Right cardiac atrium (tissue), 5 donors: ENCODE results near the gene PTS. TPM values are rescaled to one million over a fixed set of nuclear protein-coding genes. Genes with fewer than 3 reads are reported as not detected.
A peak's percentile ranks its signal among the peaks of the same experiment; 100 is the strongest.
"Not testable (repeated sequence)": the region's sequence is repeated elsewhere in the genome, so short reads cannot be mapped to it uniquely, and the experiment has no call there.

Experiments used
- ATAC-seq, 2 donors: fragments of 200-7000 bp; cut with Tn5 transposase; one replicate each; pipeline versions ENCODE4 v1.8.0 to v1.9.1; 2020; ENCODE audit warnings: moderate library complexity in 2 of 2, mild to moderate bottlenecking in 1 of 2
- DNase-seq, 3 donors: peaks; one replicate each; pipeline ENCODE4 v3.0.0-alpha.2; 2020
- H3K27ac ChIP-seq: one replicate; pipeline ENCODE4 v1.5.1; 2013; ENCODE audit warnings: mild to moderate bottlenecking, low read length, control low read depth, moderate library complexity
- H3K27me3 ChIP-seq: one replicate; pipeline ENCODE4 v1.6.1; 2013; ENCODE audit not compliant: control insufficient read depth, insufficient read depth
- H3K4me1 ChIP-seq: one replicate; pipeline ENCODE4 v1.6.1; 2013; ENCODE audit warnings: low read length; ENCODE audit not compliant: control insufficient read depth, insufficient read depth
- H3K4me3 ChIP-seq: one replicate; pipeline ENCODE4 v1.5.1; 2013; ENCODE audit warnings: low read length, control low read depth
- H3K9me3 ChIP-seq: one replicate; pipeline ENCODE4 v1.6.1; 2013; ENCODE audit warnings: low read length; ENCODE audit not compliant: control insufficient read depth
- WGBS: extraction: QIAGEN DNeasy Blood & Tissue Kit; methylation state at CpG from one replicate; pipeline ENCODE4 v1.1.7; 2013; 5-methylcytosine and 5-hydroxymethylcytosine counted together
- intact Hi-C, 4 donors: fragments of 100-400 bp; cut with DNase I; formaldehyde crosslinking; loops; one replicate each; pipeline versions ENCODE4 v1.11.0 to v1.14.0; 2022 to 2023
- polyA plus RNA-seq: library from polyadenylated mRNA; stranded (reverse); fragments of 200-250 nt; gene quantifications from one replicate; pipeline ENCODE4 v1.2.3, GENCODE V29; 2013
- total RNA-seq, 4 donors: library from RNA; stranded (reverse); fragmentation: NEBNext Ultra II Directional; extraction: Animal tissue kit (Norgen Biotek cat#: 25700); gene quantifications; one replicate each; pipeline ENCODE4 v1.2.1, GENCODE V29; 2021
- donor health status: healthy with polysubstance abuse.
- donor health status: DM: no; HTN: yes; CAD: no.
- donor health status: DM: no; HTN: no; CAD: no.
- donor health status: DM: no; HTN: yes; CAD: no; lungs with severe emphysema.
- donor health status: DM: yes; HTN: yes; CAD: no.

Gene PTS
- total and polyA plus RNA-seq, 5 donors: 22.9 to 40.7 (median 27.2) TPM

DNA sequence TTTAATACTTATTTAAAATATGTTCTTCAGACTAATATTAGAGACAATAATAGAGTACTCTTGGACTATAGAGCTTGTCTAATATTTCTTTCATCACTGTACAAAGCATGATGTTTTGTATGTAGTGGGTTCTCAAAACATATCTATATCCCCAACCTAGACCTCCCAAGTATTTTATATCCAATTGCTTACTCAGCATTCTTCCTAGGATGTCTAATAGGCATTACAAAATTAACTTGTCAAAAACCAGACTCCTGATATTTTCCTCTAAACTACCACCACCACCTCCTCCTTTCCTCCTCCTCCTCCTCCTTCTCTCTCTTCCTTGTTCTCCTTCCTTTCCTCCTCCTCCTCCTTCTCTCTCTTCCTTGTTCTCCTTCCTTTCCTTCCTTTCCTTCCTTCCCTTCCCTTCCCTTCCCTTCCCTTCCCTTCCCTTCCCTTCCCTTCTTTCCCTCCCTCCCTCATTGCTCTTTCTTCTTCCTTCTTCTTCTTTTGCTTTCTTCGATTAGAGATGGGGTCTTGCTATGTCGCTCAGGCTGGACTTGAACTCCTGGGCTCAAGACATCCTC, 29.6 kb upstream of the PTS start:
- 91% methylated on average over 2 of the region's 2 CpGs for WGBS
- Histone ChIP-seq H3K9me3 (no peaks in the 10 kb centered on the region), H3K4me1 (no peaks in the 10 kb centered on the region), H3K27ac (no peak overlapping the region), H3K4me3 (no peak overlapping the region), H3K27me3 (no peaks in the 10 kb centered on the region)
- DNase-seq (no peak), ATAC-seq (no peak)
- intact Hi-C loops: no loop called here

DNA sequence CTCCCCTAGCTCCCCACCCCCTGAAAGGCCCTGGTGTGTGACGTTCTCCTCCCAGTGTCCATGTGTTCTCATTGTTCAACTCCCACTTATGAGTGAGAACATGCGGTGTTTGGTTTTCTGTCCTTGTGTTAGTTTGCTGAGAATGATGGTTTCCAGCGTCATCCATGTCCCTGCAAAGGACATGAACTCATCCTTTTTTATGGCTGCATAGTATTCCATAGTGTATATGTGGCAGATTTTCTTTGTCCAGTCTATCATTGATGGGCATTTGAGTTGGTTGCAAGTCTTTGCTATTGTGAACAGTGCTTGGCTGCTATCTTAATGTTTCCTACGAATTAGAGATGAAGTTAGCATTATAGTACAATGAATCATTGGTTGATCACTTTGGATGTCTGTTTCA, 27.1 kb upstream of the PTS start:
- intact Hi-C loops: not testable (repeated sequence)

DNA sequence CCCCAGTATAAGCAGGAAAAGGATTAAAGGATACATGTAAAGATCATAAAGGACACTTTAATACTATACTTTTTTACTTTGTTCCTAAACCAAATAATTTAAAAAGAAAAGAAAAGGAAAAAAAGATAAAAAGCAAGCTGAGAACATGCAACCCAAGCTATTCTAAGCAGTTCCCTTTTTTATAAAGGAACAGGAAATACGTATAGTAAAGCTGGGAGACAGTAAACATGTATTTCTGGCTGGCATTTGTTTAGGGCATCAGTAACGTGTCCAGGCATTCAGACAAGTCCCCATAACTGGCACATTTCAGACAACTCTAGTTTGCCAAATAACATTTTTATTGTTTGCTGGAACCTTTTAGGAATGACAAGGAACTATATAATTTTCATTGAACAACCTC, 26.0 kb upstream of the PTS start:
- Histone ChIP-seq H3K4me3 (no peak overlapping the region), H3K27ac (no peak overlapping the region), H3K9me3 (no peaks in the 10 kb centered on the region), H3K4me1 (no peaks in the 10 kb centered on the region), H3K27me3 (no peaks in the 10 kb centered on the region)
- DNase-seq (no peak), ATAC-seq (no peak)
- WGBS: 32% methylated on average over 2 of the region's 2 CpGs
- intact Hi-C loops: no loop called here

More for the DNA sequence above, 27.1 kb upstream of the PTS start:
- not testable (repeated sequence) for H3K9me3 ChIP-seq, H3K27ac ChIP-seq, ATAC-seq, H3K4me1 ChIP-seq, DNase-seq, H3K4me3 ChIP-seq, H3K27me3 ChIP-seq
- WGBS: 82% methylated on average over 4 of the region's 4 CpGs

DNA sequence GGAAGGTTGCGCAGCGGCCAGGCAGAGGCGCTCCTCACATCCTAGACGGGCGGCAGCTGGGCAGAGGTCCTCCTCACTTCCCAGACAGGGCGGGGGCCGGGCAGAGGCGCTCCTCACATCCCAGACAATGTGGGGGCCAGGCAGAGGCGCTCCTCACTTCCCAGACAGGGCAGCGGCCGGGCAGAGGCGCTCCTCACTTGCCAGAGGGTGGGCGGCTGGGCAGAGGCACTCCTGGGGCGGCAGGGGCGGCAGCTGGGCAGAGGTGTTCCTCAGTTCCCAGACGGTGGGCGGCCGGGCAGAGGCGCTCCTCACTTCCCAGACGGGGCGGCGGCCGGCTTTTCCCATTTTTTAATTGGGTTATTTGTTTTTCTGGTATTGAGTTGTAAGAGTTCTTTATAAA, 20.2 kb upstream of the PTS start:
- H3K9me3 ChIP-seq: no peaks in the 10 kb centered on the region
- intact Hi-C loops: no loop called here
- WGBS: 96% methylated on average over 23 of the region's 23 CpGs
- DNase-seq (peak in 1 of 3 donors; percentile 60), ATAC-seq (no peak)
- H3K4me1 ChIP-seq: no peaks in the 10 kb centered on the region
- no peak overlapping the region for H3K4me3 ChIP-seq
- H3K27me3 ChIP-seq: no peaks in the 10 kb centered on the region
- no peak overlapping the region for H3K27ac ChIP-seq

DNA sequence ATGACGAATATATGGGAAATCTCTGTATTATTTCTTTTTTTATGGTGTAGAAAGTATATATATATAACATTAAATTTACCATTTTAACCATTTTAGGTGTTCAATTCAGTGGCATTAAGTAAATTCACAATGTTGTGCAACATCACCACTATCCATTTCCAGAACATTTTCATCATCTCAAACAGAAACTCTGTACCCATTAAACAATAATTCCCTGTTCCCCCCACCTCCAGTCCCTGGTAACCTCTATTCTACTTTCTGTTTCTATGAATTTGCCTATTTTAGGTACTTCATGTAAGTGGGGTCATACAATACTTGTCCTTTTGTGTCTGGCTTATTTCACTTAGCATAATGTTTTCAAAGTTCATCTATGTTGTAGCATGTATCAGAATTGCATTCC, 15.3 kb upstream of the PTS start:
- ATAC-seq (no peak), DNase-seq (no peak)
- Histone ChIP-seq H3K4me1 (no peaks in the 10 kb centered on the region), H3K4me3 (no peak overlapping the region), H3K9me3 (no peaks in the 10 kb centered on the region), H3K27ac (no peak overlapping the region), H3K27me3 (no peaks in the 10 kb centered on the region)
- WGBS: 67% methylated on average over 1 of the region's 1 CpG
- intact Hi-C loops: no loop called here

DNA sequence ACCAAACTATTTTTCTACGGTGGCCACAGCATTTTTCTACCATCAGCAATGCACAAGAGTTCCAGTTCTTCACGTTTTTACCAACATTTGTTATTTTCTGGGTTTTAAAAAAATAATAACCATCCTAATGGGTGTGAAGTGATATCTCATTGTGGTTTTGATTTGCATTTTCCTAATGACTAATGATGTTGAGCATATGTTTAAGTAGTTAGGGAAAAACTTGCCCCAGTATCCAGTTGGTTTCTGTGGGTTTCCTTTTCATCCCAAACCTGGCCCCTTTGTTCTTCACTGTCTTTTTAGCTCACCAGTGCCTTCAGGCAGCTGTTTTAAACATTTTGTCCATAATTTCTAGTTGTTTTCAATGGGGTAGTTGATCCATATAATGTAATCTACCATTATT, 14.7 kb upstream of the PTS start:
- H3K27ac ChIP-seq: no peak overlapping the region
- no peaks in the 10 kb centered on the region for H3K4me1 ChIP-seq
- WGBS: 60% methylated on average over 2 of the region's 2 CpGs
- H3K4me3 ChIP-seq: no peak overlapping the region
- H3K9me3 ChIP-seq: no peaks in the 10 kb centered on the region
- intact Hi-C loops: no loop called here
- DNase-seq (no peak), ATAC-seq (no peak)
- H3K27me3 ChIP-seq: no peaks in the 10 kb centered on the region

DNA sequence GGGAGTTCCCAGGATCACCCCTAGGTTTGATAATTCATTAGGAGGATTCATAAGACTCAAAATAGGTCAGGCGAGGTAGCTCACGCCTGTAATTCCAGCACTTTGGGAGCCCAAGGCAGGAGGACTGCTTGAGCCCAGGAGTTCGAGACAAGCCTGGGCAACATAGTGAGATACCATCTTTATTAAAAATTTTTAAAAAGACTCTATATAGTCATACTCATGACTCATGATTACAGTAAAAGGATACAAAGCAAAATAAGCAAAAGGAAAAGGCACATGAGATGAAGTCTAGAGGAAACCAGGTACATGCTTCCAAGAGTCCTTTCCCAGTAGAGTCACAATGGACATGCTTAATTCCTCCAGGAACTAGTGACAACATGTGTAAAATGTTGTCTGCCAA, 13.9 kb upstream of the PTS start:
- Histone ChIP-seq H3K27ac (no peak overlapping the region), H3K27me3 (no peaks in the 10 kb centered on the region), H3K4me1 (no peaks in the 10 kb centered on the region), H3K4me3 (no peak overlapping the region), H3K9me3 (no peaks in the 10 kb centered on the region)
- 94% methylated on average over 3 of the region's 3 CpGs for WGBS
- DNase-seq (no peak), ATAC-seq (no peak)
- intact Hi-C loops: no loop called here

DNA sequence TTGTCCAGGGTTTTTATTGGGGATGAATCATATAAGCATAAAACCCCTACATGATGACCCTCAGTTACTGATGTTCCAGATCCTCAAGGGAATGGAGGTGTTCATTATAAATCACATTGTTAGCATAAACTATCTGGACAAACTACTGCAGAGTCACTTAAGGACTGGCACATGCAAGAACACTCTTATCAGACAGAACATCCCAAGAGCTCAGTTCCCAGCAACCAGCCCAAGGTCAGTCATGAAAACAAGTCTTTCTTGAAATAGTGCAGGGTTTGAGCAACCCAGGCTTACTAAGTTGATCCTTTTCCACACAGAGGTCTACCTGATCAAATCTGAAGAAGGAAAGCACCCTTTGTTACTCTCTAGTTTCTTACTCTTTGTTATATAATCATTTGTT, 13.5 kb upstream of the PTS start:
- DNase-seq: no peak
- Histone ChIP-seq H3K4me3 (no peak overlapping the region), H3K27me3 (no peaks in the 10 kb centered on the region), H3K9me3 (no peaks in the 10 kb centered on the region), H3K4me1 (no peaks in the 10 kb centered on the region), H3K27ac (no peak overlapping the region)
- intact Hi-C loops: no loop called here
- ATAC-seq: peak; percentile 29 to 63

DNA sequence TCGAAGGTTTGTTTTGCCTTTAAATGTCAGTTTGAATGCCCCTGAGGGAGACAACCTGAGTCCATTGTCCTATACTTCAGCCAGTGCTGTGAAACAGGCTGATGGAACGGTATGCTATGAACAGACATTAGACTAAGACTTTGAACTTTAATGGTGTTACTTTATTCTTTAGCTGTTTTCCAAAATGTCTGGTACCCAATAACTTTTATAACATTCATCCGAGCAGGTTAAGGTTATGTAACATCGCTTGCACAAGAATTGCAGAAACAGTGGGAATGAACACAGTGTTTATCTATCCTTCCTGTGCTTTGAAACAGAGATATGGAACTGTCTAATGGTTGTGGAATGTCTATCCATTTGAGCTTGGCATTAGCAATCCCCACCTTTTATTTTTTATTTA, 12.5 kb upstream of the PTS start:
- intact Hi-C loops: no loop called here
- Histone ChIP-seq H3K27me3 (no peaks in the 10 kb centered on the region), H3K27ac (no peak overlapping the region), H3K4me3 (no peak overlapping the region), H3K4me1 (no peaks in the 10 kb centered on the region), H3K9me3 (no peaks in the 10 kb centered on the region)
- no peak for DNase-seq
- WGBS: 96% methylated on average over 4 of the region's 4 CpGs
- ATAC-seq: no peak

DNA sequence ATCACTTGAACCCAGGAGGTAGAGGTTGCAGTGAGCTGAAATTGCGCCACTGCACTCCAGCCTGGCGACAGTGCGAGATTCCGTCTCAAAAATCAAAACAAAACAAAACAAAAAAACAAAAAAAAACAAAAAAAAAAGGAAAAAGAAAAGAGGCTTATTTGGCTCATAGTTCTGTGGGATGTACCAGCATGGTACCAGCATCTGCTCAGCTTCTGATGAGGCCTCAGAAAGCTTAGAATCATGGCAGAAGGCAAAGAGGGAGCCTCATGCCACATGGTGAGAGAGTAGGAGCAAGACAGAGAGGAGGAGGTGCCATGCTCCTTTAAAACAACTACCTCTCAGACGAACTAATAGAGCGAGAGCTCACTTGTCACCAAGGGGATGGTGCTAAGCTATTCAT, 10.6 kb upstream of the PTS start:
- intact Hi-C loops: loop anchor here in 3 of 4 donors (2.0 to 5.0 kb wide), 3 partner anchors 62 to 67 kb away; no protein-coding TSS in a partner anchor
- no peak overlapping the region for H3K4me3 ChIP-seq
- no peaks in the 10 kb centered on the region for H3K27me3 ChIP-seq
- no peaks in the 10 kb centered on the region for H3K4me1 ChIP-seq
- no peak overlapping the region for H3K27ac ChIP-seq
- WGBS: 77% methylated on average over 6 of the region's 6 CpGs
- H3K9me3 ChIP-seq: no peaks in the 10 kb centered on the region
- DNase-seq: no peak
- ATAC-seq: no peak

DNA sequence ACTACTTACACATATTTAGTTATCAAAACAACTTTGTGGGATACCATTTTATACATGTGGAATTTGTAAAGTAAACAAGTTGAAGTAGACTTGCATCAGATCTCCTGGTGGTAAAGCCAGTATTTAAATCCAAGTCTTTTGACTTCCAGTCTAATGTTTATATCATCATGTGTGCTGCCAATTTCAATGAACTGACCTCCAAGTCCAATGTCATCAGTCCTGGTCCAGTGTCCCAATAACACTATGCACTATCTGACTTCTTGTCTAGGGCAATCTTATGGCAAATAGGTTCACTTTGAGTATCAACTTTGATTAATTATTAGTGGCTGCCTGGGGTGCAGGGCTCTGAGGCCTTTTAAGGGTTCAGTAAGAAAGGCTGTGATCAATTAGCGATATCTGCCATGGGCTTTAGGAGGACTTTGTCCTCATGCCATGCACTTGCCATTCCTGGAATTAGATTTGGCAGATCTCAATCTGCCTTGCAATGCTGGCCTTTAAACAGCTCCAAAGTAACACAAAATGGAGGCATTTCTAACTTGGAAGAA, 9.6 kb upstream of the PTS start:
- WGBS: 90% methylated on average over 1 of the region's 1 CpG
- Histone ChIP-seq H3K4me3 (no peak overlapping the region), H3K4me1 (no peaks in the 10 kb centered on the region), H3K27me3 (no peaks in the 10 kb centered on the region), H3K9me3 (no peaks in the 10 kb centered on the region), H3K27ac (no peak overlapping the region)
- intact Hi-C loops: loop anchor here in 3 of 4 donors (2.0 to 5.0 kb wide), 3 partner anchors 61 to 66 kb away; no protein-coding TSS in a partner anchor
- ATAC-seq (no peak), DNase-seq (no peak)
